HCT116 (cell line): ENCODE data around the gene DCAF5. TPM values are rescaled to one million over a fixed set of nuclear protein-coding genes. Genes with fewer than 3 reads are reported as not detected.
"Not testable (repeated sequence)": the region's sequence is repeated elsewhere in the genome, so short reads cannot be mapped to it uniquely, and the experiment has no call there.

Experiments used
- ATAC-seq: fragments of 200-7000 bp; cut with Tn5 transposase; 2 replicates; pipeline ENCODE4 v1.9.1; 2020; ENCODE audit warnings: mild to moderate bottlenecking, moderate library complexity
- BruUV-seq: library from RNA; stranded (reverse); fragments of 400-500 nt; replicated peaks from 2 replicates; lab custom pipeline; 2021; lab: Mats Ljungman, UMichigan
- CTCF ChIA-PET: fragments of 300-600 bp; sonication (Branson Sonifier 250); formaldehyde crosslinking; loops from one replicate; lab custom pipeline; 2021; ENCODE audit warnings: antibody characterized with exemption; lab: Charles Lee
- POLR2A ChIA-PET: fragments of 300-600, 350-600 bp; sonication (Branson Sonifier 250); formaldehyde crosslinking; loops from one replicate; lab custom pipeline; 2021; ENCODE audit warnings: antibody characterized with exemption; lab: Charles Lee
- RAD21 ChIA-PET, 2 experiments: fragments of 300-600 bp; sonication (Branson Sonifier 250); formaldehyde crosslinking; loops; one replicate each; lab custom pipeline; 2023; ENCODE audit warnings: low total read pairs in 2 of 2; ENCODE audit not compliant: uncharacterized antibody in 2 of 2, unreplicated experiment in 2 of 2, low non-redundant PET in 1 of 2; lab: Charles Lee
- DNase-seq: peaks from one replicate; pipeline ENCODE4 v3.0.0-alpha.2; 2010; ENCODE audit warnings: low read depth, low spot score
- H2AFZ ChIP-seq: fragments of 200-600 bp; shearing (Covaris generic), sonication (generic); 2 replicates; pipeline ENCODE4 v1.6.1; 2017; ENCODE audit warnings: low read depth, mixed run types, mixed read lengths, antibody characterized with exemption, low read length; ENCODE audit not compliant: poor library complexity, severe bottlenecking
- H3K27ac ChIP-seq: 2 replicates; pipeline ENCODE4 v1.5.1; 2012; ENCODE audit warnings: low read depth, low read length
- H3K27me3 ChIP-seq: fragments of 200-600 bp; sonication (generic); 2 replicates; pipeline ENCODE4 v1.6.1; 2016; ENCODE audit warnings: mixed run types, low read length, mixed read lengths; ENCODE audit not compliant: insufficient read depth
- H3K36me3 ChIP-seq, 2 experiments: fragments of 200-500 bp in 1 of 2; fragments of 200-600 bp in 1 of 2; sonication (Bioruptor generic) in 1 of 2; sonication (generic) in 1 of 2; 2 replicates each; pipeline versions ENCODE4 v1.5.1 to v1.6.1; 2014 to 2016; ENCODE audit warnings: low read length in 2 of 2, inconsistent platforms in 1 of 2, mixed read lengths in 1 of 2, mixed run types in 1 of 2; ENCODE audit not compliant: insufficient read depth in 2 of 2, control insufficient read depth in 1 of 2
- H3K4me1 ChIP-seq, 2 experiments: fragments of 200-600 bp in 1 of 2; sonication (generic) in 1 of 2; 2 replicates each; pipeline versions ENCODE4 v1.5.1 to v1.6.1; 2012 to 2017; ENCODE audit warnings: low read length in 2 of 2, inconsistent platforms in 1 of 2, mild to moderate bottlenecking in 1 of 2, mixed read lengths in 1 of 2, mixed run types in 1 of 2, moderate library complexity in 1 of 2; ENCODE audit not compliant: insufficient read depth in 2 of 2, control insufficient read depth in 1 of 2
- H3K4me2 ChIP-seq: fragments of 200-600 bp; sonication (generic); 2 replicates; pipeline ENCODE4 v1.6.1; 2017; ENCODE audit warnings: mixed run types, low read length, mixed read lengths
- H3K4me3 ChIP-seq, 2 experiments: fragments of 200-600 bp in 1 of 2; sonication (generic) in 1 of 2; replicated peaks in 1 of 2; 2 replicates each; pipeline ENCODE4 v1.5.1; 2011 to 2016; ENCODE audit warnings: low read length in 2 of 2, control low read depth in 1 of 2, low read depth in 1 of 2, mild to moderate bottlenecking in 1 of 2, mixed read lengths in 1 of 2, mixed run types in 1 of 2
- H3K79me2 ChIP-seq: fragments of 200-600 bp; sonication (generic); 2 replicates; pipeline ENCODE4 v1.6.1; 2017; ENCODE audit warnings: mild to moderate bottlenecking, mixed run types, low read length, moderate library complexity, mixed read lengths; ENCODE audit not compliant: insufficient read depth
- H3K9ac ChIP-seq: fragments of 200-600 bp; sonication (generic); 2 replicates; pipeline ENCODE4 v1.6.1; 2016; ENCODE audit warnings: low read length, mixed read lengths
- H3K9me2 ChIP-seq: fragments of 200-600 bp; sonication (generic), shearing (Covaris generic); 2 replicates; pipeline ENCODE4 v1.6.1; 2017; ENCODE audit warnings: mixed run types, mild to moderate bottlenecking, moderate library complexity; ENCODE audit not compliant: insufficient read depth
- H3K9me3 ChIP-seq, 2 experiments: fragments of 200-500 bp in 1 of 2; fragments of 200-600 bp in 1 of 2; sonication (Bioruptor generic) in 1 of 2; sonication (generic) in 1 of 2; 2 replicates each; pipeline ENCODE4 v1.6.1; 2014 to 2017; ENCODE audit warnings: low read length in 2 of 2, mixed read lengths in 2 of 2, inconsistent platforms in 1 of 2, low read depth in 1 of 2, mild to moderate bottlenecking in 1 of 2, mixed run types in 1 of 2, moderate library complexity in 1 of 2; ENCODE audit not compliant: control insufficient read depth in 1 of 2, insufficient read depth in 1 of 2
- H4K20me1 ChIP-seq: fragments of 200-600 bp; sonication (generic), shearing (Covaris generic); 2 replicates; pipeline ENCODE4 v1.6.1; 2017; ENCODE audit warnings: mixed run types, mild to moderate bottlenecking, moderate library complexity; ENCODE audit not compliant: insufficient read depth
- CEBPB ChIP-seq: IDR thresholded peaks from 2 replicates; pipeline ENCODE4 v1.6.1; 2012; ENCODE audit warnings: low read depth
- EGR1 ChIP-seq: IDR thresholded peaks from 2 replicates; pipeline ENCODE4 v1.6.1; 2012; ENCODE audit warnings: low read depth
- EZH2 ChIP-seq: fragments of 200-600 bp; sonication (generic); IDR thresholded peaks from 2 replicates; pipeline ENCODE4 v1.6.1; 2017; ENCODE audit warnings: antibody characterized with exemption, mixed run types
- EZH2phosphoT487 ChIP-seq: fragments of 200-600 bp; IDR thresholded peaks from 2 replicates; pipeline ENCODE4 v1.6.1; 2018; ENCODE audit warnings: antibody characterized with exemption, borderline replicate concordance
- FOSL1 ChIP-seq: IDR thresholded peaks from 2 replicates; pipeline ENCODE4 v1.6.1; 2012; ENCODE audit warnings: low read depth
- JUND ChIP-seq: IDR thresholded peaks from 2 replicates; pipeline ENCODE4 v1.6.1; 2012
- POLR2A ChIP-seq: IDR thresholded peaks from 2 replicates; pipeline ENCODE4 v1.7.0; 2011; ENCODE audit warnings: borderline replicate concordance; ENCODE audit not compliant: insufficient read depth, insufficient read length; ENCODE audit errors: extremely low read depth
- POLR2AphosphoS5 ChIP-seq: IDR thresholded peaks from 2 replicates; pipeline ENCODE4 v1.6.1; 2011; ENCODE audit warnings: mild to moderate bottlenecking, low read depth, low read length, moderate library complexity
- RAD21 ChIP-seq: IDR thresholded peaks from 2 replicates; pipeline ENCODE4 v1.6.1; 2012; ENCODE audit warnings: low read depth, mild to moderate bottlenecking
- SIN3A ChIP-seq: IDR thresholded peaks from 2 replicates; pipeline ENCODE4 v1.6.1; 2012; ENCODE audit warnings: low read depth
- SP1 ChIP-seq: IDR thresholded peaks from 2 replicates; pipeline ENCODE4 v1.6.1; 2012; ENCODE audit warnings: low read depth
- TCF7L2 ChIP-seq: IDR thresholded peaks from 2 replicates; pipeline ENCODE4 v1.7.0; 2011; ENCODE audit warnings: borderline replicate concordance, inconsistent platforms; ENCODE audit not compliant: insufficient read depth, insufficient read length; ENCODE audit errors: extremely low read depth
- ZFX ChIP-seq: fragments of 450-650 bp; IDR thresholded peaks from 2 replicates; pipeline ENCODE4 v1.6.1; 2017
- ZNF274 ChIP-seq: fragments of 200-500 bp; sonication (Bioruptor generic); IDR thresholded peaks from 2 replicates; pipeline ENCODE4 v1.6.1; 2014; ENCODE audit warnings: mild to moderate bottlenecking, low read depth, low read length, inconsistent platforms
- intact Hi-C: fragments of 100-400 bp; cut with micrococcal nuclease; formaldehyde crosslinking; loops from 2 replicates; pipeline ENCODE4 v1.10.0; 2022
- total RNA-seq: library from RNA; stranded (reverse); gene quantifications from one replicate; pipeline ENCODE4 v1.2.1, GENCODE V29; 2021; ENCODE audit not compliant: unreplicated experiment
- TF ChIP-seq, protein P1 (sequence below): IDR thresholded peaks from 2 replicates; pipeline ENCODE4 v1.6.1; 2012

DCAF5 gene
- total RNA-seq, 1 experiment from 2014 or later, result 27.1 TPM

DNA sequence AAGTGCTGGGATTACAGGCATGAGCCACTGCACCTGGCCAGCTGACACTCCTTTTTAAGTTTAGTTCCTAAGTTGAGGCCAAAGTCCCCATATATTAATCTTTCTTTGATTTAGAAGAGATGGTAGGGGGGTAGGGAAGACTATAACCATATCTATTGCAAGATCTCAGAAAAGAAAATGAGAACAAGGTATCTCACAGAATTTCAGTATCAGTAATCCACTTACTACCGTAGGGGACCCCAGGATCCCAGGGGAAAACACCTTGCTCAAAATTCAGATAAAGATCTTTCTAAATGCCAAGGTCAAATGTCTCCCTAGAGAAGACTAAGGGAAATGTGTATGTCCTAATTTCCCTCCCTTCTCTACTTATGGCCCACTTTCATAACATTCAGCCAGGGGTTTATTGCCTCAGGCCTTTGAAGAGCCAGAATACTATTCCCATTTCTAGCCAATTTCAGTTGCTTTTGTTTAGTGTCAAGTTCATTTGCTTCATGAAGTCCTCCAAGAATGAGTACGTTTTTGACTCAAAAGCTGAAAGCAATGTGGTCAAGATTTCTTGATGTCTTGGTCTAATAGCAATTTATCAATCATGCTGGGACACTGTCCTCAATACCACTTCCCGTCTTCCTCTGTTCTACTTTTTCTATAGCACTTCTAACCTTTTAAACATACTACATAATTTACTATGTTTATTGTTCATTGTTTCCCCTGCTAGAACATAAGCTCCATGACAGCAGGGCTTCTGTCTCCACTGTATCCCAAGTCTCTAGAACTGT is 86.3 kb downstream of the DCAF5 start:
- no peak overlapping the region for H3K9ac ChIP-seq
- H3K27ac ChIP-seq, result no peak overlapping the region
- BruUV-seq, result no TSS peak
- ChIA-PET POLR2A (no interaction called here), CTCF (no interaction called here), RAD21 (no interaction called here)
- H3K4me2 ChIP-seq, result no peak overlapping the region
- H4K20me1 ChIP-seq, result no peaks in the 10 kb centered on the region
- ATAC-seq (no peak), DNase-seq (no peak)
- no peaks in the 10 kb centered on the region for H3K4me1 ChIP-seq
- H3K79me2 ChIP-seq, result no peaks in the 10 kb centered on the region
- H3K9me2 ChIP-seq, result no peaks in the 10 kb centered on the region
- intact Hi-C loops, result no loop called here
- H3K27me3 ChIP-seq, result no peaks in the 10 kb centered on the region
- H3K36me3 ChIP-seq, result peaks cover 5 to 6% of the 10 kb centered on the region in 2 experiments; a peak in 3 of 4 replicates
- H3K9me3 ChIP-seq, result no peaks in the 10 kb centered on the region
- no peak overlapping the region for H2AFZ ChIP-seq
- TF ChIP-seq EGR1 (no peak), CEBPB (no peak), SP1 (no peak), ZFX (no peak), POLR2AphosphoS5 (no peak), FOSL1 (no peak), EZH2 (no peak), SIN3A (no peak), TCF7L2 (no peak), POLR2A (no peak), RAD21 (no peak), ZNF274 (no peak), JUND (no peak), EZH2phosphoT487 (no peak)
- TF ChIP-seq, protein P1, sequence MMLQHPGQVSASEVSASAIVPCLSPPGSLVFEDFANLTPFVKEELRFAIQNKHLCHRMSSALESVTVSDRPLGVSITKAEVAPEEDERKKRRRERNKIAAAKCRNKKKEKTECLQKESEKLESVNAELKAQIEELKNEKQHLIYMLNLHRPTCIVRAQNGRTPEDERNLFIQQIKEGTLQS, result no peak
- H3K4me3 ChIP-seq, result no peak overlapping the region

DNA sequence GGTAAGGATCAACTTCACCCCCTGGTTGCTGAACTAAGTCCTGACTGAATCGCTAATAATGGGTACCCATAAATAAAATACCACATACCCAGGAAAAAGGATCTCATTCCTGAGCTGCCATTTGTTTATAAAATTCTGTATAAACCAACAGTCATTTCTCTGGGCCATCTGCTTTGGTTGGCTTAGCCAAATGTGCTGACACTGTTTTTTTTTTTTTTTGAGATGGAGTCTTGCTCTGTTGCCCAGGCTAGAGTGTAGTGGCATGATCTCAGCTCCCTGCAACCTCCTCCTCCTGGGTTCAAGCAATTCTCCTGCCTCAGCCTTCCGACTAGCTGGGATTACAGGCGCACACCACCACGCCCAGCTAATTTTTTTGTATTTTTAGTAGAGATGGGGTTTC is 87.0 kb downstream of the DCAF5 start:
- H3K27ac ChIP-seq, H3K9me3 ChIP-seq, intact Hi-C loops, H3K36me3 ChIP-seq, BruUV-seq, RAD21 ChIA-PET, ATAC-seq, CTCF ChIA-PET, H3K4me1 ChIP-seq, H4K20me1 ChIP-seq, DNase-seq, H3K4me2 ChIP-seq, H3K9me2 ChIP-seq, POLR2A ChIA-PET, H3K79me2 ChIP-seq, H3K4me3 ChIP-seq, H3K27me3 ChIP-seq, H3K9ac ChIP-seq, H2AFZ ChIP-seq: not testable (repeated sequence)
